GM03348 (cell line): Measurements from ENCODE around the gene CAPN3.

Experiments used
- DNase-seq: peaks from one replicate; pipeline ENCODE4 v3.0.0; 2012; ENCODE audit warnings: low spot score

Gene CAPN3

DNA sequence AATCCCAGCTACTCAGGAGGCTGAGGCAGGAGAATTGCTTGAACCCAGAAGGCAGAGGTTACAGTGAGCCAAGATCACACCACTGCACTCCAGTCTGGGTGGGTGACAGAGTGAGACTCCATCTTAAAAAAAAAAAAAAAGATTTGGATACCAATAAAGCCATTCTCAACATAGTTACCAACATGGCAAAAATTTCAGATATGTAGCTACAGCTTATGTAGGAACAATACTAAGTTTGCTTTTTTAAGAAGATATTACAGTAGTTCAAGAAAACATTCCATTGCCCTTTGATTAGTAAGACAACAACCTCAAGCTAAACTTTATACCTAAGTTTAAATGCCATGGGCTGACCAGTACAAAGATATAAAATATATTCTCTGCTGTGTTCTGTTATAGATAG is 97.2 kb downstream of the CAPN3 start:
- DNase-seq: no peak

DNA sequence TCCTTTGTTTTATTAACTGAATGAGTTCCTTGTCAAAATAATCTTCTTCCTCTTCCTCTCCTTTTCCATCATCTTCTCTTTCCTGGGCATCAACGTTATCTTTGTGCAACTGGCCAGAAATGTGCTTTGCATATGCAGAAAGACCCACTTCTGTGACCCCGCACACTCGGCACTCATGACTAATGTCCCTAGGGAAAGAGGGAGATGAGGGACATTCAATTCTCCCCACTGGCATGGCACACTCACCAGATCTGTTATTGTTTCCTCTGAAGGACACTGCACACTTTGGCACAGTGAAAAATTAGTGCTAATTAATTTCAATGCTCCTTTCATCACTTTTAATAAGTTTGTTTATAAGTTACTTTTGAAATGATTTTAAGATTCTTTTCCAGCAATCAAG is 97.7 kb downstream of the CAPN3 start:
- DNase-seq: peak; percentile 29

DNA sequence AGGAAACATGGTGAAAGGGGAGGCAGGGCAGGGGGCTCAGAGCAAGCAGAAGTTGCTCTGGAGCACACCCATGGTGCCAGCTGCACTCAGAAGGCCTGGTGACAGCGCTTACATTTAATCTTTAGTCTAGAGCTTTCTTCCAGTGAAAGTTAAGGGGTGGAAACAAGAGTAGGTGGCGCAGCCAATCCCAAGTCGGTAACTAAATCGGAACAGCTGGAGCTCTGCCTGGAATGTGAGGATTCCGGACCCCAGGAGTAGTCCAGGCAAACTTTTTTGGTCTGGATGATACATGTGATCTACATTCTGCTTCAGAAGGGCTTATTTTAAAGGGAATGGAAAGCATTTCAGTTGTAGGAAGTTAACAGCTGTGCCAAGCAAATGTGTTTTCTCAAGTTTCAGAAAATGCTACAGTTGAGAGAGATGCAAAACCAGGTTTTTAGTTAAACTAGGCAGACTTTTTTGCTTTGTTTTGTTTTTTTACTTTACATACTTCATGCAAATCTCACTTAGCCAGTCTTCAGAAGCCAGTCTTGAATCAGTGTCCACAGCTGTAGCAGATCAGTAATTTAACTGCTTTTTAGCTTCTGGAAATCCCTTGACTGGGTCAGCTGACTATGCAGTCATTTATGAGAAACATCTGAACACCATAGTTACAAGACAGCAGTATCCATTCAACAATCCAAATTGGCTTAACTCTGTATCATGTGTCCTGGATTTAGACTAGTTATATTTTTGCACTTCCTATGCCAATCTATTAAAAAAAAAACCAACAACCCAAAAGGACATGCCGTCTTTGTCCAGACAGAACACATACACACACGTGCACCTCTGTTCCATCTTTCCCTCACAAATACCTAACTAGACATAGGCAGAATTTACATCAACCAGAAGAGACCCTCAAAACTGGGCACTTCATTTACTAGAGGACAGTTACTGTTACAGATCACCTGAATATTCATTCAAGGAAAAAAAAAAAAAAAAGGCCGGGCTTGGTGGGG is 98.4 kb downstream of the CAPN3 start:
- peak; percentile 90 for DNase-seq

DNA sequence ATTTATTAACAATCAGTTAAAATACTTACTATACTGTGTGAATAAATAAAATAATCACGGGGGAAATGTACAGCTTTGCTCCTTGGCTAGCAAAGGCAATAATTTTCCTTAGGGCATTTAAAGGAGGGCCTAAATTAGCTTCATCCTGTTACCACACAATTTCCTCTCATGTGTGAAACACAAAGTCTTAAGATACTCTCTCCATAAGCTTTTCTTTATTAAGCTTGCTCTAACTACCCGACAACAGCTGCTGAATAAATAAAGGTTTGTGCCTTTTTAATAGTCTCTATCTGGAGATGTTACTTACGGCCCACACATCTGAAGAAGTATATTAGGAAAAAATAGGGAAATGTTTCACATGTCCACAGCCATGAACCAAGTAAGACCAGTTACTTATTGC is 102.0 kb downstream of the CAPN3 start:
- no peak for DNase-seq
